Measurements from ENCODE around the gene AQR.

The AQR gene

DNA sequence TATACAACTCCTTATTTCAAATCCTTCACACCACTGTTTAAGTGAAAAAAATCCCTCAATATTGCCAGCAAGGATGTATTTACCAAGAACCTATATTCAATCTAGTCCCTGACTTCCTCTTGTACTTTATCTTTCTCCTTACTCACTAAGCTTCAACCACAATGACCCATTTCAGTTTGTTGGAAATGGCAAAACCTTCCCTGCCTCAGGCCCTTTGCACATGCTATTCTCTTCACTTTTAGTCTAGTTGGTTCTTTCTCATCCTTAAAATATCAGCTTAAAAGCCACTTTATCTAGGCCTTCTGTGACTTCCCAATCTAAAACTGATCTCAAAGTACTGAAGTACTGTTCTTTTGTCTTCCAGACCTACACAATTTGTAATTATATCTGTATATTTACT lies 92.9 kb downstream of the AQR start:
- no peaks in the 10 kb centered on the region for H3K27me3 ChIP-seq (replicated peaks; ENCODE audit: control insufficient read depth, insufficient read depth, low read length)
- no peak for DNase-seq (ENCODE audit: extremely low read depth, insufficient read length)
- no peak for TF ChIP-seq CTCF (IDR thresholded peaks at IDR 0.05; ENCODE audit: insufficient read depth, low read length, poor library complexity, severe bottlenecking)
- H3K36me3 ChIP-seq (ENCODE audit: control insufficient read depth, insufficient read depth, low read length): peaks cover 5% of the 10 kb centered on the region
- H3K4me3 ChIP-seq (replicated peaks; ENCODE audit: low read depth, low read length): no peak overlapping the region

DNA sequence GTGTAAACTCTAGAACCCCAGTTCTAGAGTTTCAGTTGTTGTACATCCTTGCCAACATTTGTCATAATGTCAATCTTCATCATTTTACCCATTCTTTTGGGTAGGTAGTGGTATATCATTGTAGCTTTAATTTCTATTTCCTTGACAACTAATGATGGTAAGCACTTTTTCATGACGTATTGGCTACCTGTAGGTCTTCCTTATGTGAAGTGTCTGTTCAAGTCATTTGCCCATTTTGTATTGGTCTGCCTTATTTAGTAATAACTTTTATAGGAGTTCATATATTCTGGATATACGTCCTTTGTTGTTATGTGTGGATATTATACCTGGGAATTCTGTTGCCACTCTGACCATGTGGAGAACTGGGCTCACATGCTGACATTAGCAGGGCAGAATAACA lies 100.4 kb downstream of the AQR start:
- Histone ChIP-seq H3K27me3 (replicated peaks; ENCODE audit: control insufficient read depth, insufficient read depth, low read length) (no peaks in the 10 kb centered on the region), H3K4me3 (replicated peaks; ENCODE audit: low read depth, low read length) (no peak overlapping the region), H3K36me3 (ENCODE audit: control insufficient read depth, insufficient read depth, low read length) (peaks cover 3% of the 10 kb centered on the region; the same call in 1 of the 2 replicates)
- TF ChIP-seq CTCF (IDR thresholded peaks at IDR 0.05; ENCODE audit: insufficient read depth, low read length, poor library complexity, severe bottlenecking): no peak
- no peak for DNase-seq (ENCODE audit: extremely low read depth, insufficient read length)

GRCh38 chr15:34865531-34865930 lies 104.0 kb downstream of the AQR start:
- no peak for DNase-seq (ENCODE audit: extremely low read depth, insufficient read length)
- no peak overlapping the region for H3K4me3 ChIP-seq (replicated peaks; ENCODE audit: low read depth, low read length)
- TF ChIP-seq CTCF (IDR thresholded peaks at IDR 0.05; ENCODE audit: insufficient read depth, low read length, poor library complexity, severe bottlenecking): no peak
- no peaks in the 10 kb centered on the region for H3K27me3 ChIP-seq (replicated peaks; ENCODE audit: control insufficient read depth, insufficient read depth, low read length)
- H3K36me3 ChIP-seq (ENCODE audit: control insufficient read depth, insufficient read depth, low read length): peaks cover 5% of the 10 kb centered on the region

GRCh38 chr15:34861214-34861613 lies 108.3 kb downstream of the AQR start:
- Histone ChIP-seq H3K4me3 (replicated peaks; ENCODE audit: low read depth, low read length) (no peak overlapping the region), H3K27me3 (replicated peaks; ENCODE audit: control insufficient read depth, insufficient read depth, low read length) (no peaks in the 10 kb centered on the region), H3K36me3 (ENCODE audit: control insufficient read depth, insufficient read depth, low read length) (peaks cover 6% of the 10 kb centered on the region)
- DNase-seq (ENCODE audit: extremely low read depth, insufficient read length): no peak
- no peak for TF ChIP-seq CTCF (IDR thresholded peaks at IDR 0.05; ENCODE audit: insufficient read depth, low read length, poor library complexity, severe bottlenecking)

GRCh38 chr15:34855893-34856292 lies 113.6 kb downstream of the AQR start:
- H3K27me3 ChIP-seq (replicated peaks; ENCODE audit: control insufficient read depth, insufficient read depth, low read length): no peaks in the 10 kb centered on the region
- H3K36me3 ChIP-seq (ENCODE audit: control insufficient read depth, insufficient read depth, low read length): peaks cover 1% of the 10 kb centered on the region
- DNase-seq (ENCODE audit: extremely low read depth, insufficient read length): no peak
- H3K4me3 ChIP-seq (replicated peaks; ENCODE audit: low read depth, low read length): no peak overlapping the region
- no peak for TF ChIP-seq CTCF (IDR thresholded peaks at IDR 0.05; ENCODE audit: insufficient read depth, low read length, poor library complexity, severe bottlenecking)

DNA sequence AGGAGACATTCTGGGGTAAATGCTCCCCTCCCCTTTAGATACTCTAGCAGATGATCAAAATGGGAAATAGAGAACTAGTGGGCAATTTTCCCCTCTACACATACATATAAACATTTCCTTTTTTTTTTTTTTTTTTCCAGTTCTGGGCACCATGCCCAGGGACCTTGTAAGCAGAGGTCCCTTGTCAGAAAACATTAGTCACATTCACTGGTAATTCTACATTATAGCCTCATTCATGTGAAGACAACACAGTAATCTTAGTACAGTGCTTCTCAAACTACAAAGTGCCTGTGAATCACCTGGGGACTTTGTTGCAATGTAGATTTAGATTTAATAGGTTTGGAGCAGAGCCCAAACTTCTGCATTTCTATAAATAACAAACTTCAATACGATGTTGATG lies 114.1 kb downstream of the AQR start:
- Histone ChIP-seq H3K36me3 (ENCODE audit: control insufficient read depth, insufficient read depth, low read length) (peaks cover 1% of the 10 kb centered on the region), H3K27me3 (replicated peaks; ENCODE audit: control insufficient read depth, insufficient read depth, low read length) (no peaks in the 10 kb centered on the region), H3K4me3 (replicated peaks; ENCODE audit: low read depth, low read length) (no peak overlapping the region)
- no peak for DNase-seq (ENCODE audit: extremely low read depth, insufficient read length)
- no peak for TF ChIP-seq CTCF (IDR thresholded peaks at IDR 0.05; ENCODE audit: insufficient read depth, low read length, poor library complexity, severe bottlenecking)
